CD4-positive, CD25-positive, alpha-beta regulatory T cell (primary cell): Measurements from ENCODE around the gene DGKE. TPM values are rescaled to one million over a fixed set of nuclear protein-coding genes. Genes with fewer than 3 reads are reported as not detected.
A peak's percentile ranks its signal among the peaks of the same experiment; 100 is the strongest.

Experiments
- ATAC-seq, 2 donors: fragments of 150-1000 bp; cut with Tn5 transposase; one replicate each; pipeline ENCODE4 v1.10.0; 2021; ENCODE audit warnings: low read depth in 2 of 2, moderate number of reproducible peaks in 2 of 2, moderate library complexity in 1 of 2
- DNase-seq, 3 donors: peaks; one replicate each; pipeline versions ENCODE4 v3.0.0 to v3.0.0-alpha.2; 2012 to 2022; ENCODE audit warnings: mixed read lengths in 1 of 3
- H3K27ac ChIP-seq: one replicate; pipeline ENCODE4 v1.7.0; 2013; ENCODE audit warnings: mild to moderate bottlenecking, low read length; ENCODE audit not compliant: insufficient read depth, poor library complexity, severe bottlenecking
- H3K27me3 ChIP-seq: one replicate; pipeline ENCODE4 v1.7.0; 2013; ENCODE audit warnings: low read length; ENCODE audit not compliant: control insufficient read depth, insufficient read depth
- H3K36me3 ChIP-seq: one replicate; pipeline ENCODE4 v1.7.0; 2013; ENCODE audit warnings: mild to moderate bottlenecking, low read length, moderate library complexity; ENCODE audit not compliant: control insufficient read depth, insufficient read depth
- H3K4me1 ChIP-seq: 2 replicates; pipeline ENCODE4 v1.7.0; 2013; ENCODE audit warnings: mild to moderate bottlenecking, low read length; ENCODE audit not compliant: insufficient read depth, control insufficient read depth, poor library complexity, severe bottlenecking
- H3K4me3 ChIP-seq: one replicate; pipeline ENCODE4 v1.7.0; 2013; ENCODE audit warnings: low read depth, mild to moderate bottlenecking, low read length, moderate library complexity
- H3K9me3 ChIP-seq, 2 experiments: 1 replicate in 1 of 2; 2 replicates in 1 of 2; pipeline ENCODE4 v1.7.0; 2013; ENCODE audit warnings: low read length in 2 of 2, mild to moderate bottlenecking in 1 of 2, moderate library complexity in 1 of 2; ENCODE audit not compliant: control insufficient read depth in 2 of 2
- H3K27ac Mint-ChIP-seq, 3 donors: one replicate each; pipeline ENCODE4 v1.8.0; 2020 to 2022; ENCODE audit warnings: mild to moderate bottlenecking in 3 of 3, mixed read lengths in 3 of 3, moderate library complexity in 2 of 3
- H3K27me3 Mint-ChIP-seq: one replicate; pipeline ENCODE4 v1.8.0; 2022; ENCODE audit warnings: mild to moderate bottlenecking, mixed read lengths
- H3K36me3 Mint-ChIP-seq: one replicate; pipeline ENCODE4 v1.8.0; 2020; ENCODE audit warnings: mixed read lengths
- H3K4me1 Mint-ChIP-seq, 4 donors: one replicate each; pipeline ENCODE4 v1.8.0; 2020 to 2022; ENCODE audit warnings: mixed read lengths in 4 of 4, mild to moderate bottlenecking in 1 of 4
- H3K4me3 Mint-ChIP-seq, 4 donors: one replicate each; pipeline ENCODE4 v1.8.0; 2020 to 2022; ENCODE audit warnings: mild to moderate bottlenecking in 4 of 4, mixed read lengths in 4 of 4, moderate library complexity in 3 of 4
- H3K9me3 Mint-ChIP-seq, 7 donors: one replicate each; pipeline ENCODE4 v1.8.0; 2020 to 2022; ENCODE audit warnings: mixed read lengths in 7 of 7, mild to moderate bottlenecking in 3 of 7, moderate library complexity in 2 of 7
- polyA plus RNA-seq, 4 donors: library from polyadenylated mRNA; unstranded; fragments of 300-500 nt; fragmentation: Illumina TruSeq; gene quantifications; one replicate each; pipeline ENCODE4 v1.2.3, GENCODE V29; 2021
- total RNA-seq: library from RNA; stranded (reverse); gene quantifications from one replicate; pipeline ENCODE4 v1.2.3, GENCODE V29; 2022

Gene DGKE
- total and polyA plus RNA-seq, 5 donors from 2014 or later: 6.2 to 45.5 (median 8.0) TPM

DNA sequence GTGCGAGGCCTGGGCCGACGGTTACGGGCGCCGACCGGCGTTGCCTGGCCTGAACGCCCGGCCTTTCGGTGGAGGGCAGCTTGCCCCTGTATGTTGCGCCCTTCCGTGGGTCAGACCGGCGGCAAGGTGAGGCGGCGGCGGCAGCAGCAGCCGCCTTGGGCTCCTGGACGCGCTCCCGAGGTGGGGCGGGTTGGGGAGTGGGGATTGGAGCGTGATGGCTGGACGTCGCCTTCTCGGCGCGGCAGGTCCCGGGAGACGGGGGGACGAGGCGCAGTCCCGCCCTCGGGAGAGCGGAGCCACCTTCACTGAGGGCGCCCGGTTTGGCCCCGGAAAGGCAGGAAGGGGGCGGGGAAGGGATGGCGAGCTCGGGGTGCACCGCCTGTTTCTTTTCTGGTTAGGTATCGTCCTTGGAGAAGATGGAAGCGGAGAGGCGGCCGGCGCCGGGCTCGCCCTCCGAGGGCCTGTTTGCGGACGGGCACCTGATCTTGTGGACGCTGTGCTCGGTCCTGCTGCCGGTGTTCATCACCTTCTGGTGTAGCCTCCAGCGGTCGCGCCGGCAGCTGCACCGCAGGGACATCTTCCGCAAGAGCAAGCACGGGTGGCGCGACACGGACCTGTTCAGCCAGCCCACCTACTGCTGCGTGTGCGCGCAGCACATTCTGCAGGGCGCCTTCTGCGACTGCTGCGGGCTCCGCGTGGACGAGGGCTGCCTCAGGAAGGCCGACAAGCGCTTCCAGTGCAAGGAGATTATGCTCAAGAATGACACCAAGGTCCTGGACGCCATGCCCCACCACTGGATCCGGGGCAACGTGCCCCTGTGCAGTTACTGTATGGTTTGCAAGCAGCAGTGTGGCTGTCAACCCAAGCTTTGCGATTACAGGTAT is 671 bp downstream of the DGKE start:
- Mint-ChIP-seq H3K4me1 (peaks cover 32 to 74% (median 58%) of the 10 kb centered on the region in 4 donors), H3K36me3 (peaks cover 10% of the 10 kb centered on the region), H3K27ac (peak overlapping the region; percentile 83 to 95 (median 92)), H3K27me3 (no peaks in the 10 kb centered on the region), H3K4me3 (peak overlapping the region; percentile 96 to 98 (median 97)), H3K9me3 (peaks cover 0 to 2% (median 0%) of the 10 kb centered on the region in 7 donors)
- peak overlapping the region; percentile 87 for H3K27ac ChIP-seq
- ATAC-seq (peak; percentile 21 to 28), DNase-seq (peak; percentile 68 to 92 (median 76))
- H3K9me3 ChIP-seq: no peaks in the 10 kb centered on the region
- peaks cover 64% of the 10 kb centered on the region for H3K4me1 ChIP-seq
- no peaks in the 10 kb centered on the region for H3K27me3 ChIP-seq
- no peaks in the 10 kb centered on the region for H3K36me3 ChIP-seq
- peak overlapping the region; percentile 87 for H3K4me3 ChIP-seq

GRCh38 chr17:56835264-56835585 is 1.3 kb downstream of the DGKE start:
- Histone ChIP-seq H3K36me3 (no peaks in the 10 kb centered on the region), H3K27me3 (no peaks in the 10 kb centered on the region), H3K4me1 (peaks cover 64% of the 10 kb centered on the region), H3K9me3 (no peaks in the 10 kb centered on the region), H3K27ac (peak overlapping the region; percentile 87), H3K4me3 (peak overlapping the region; percentile 87)
- ATAC-seq (no peak), DNase-seq (no peak)
- Mint-ChIP-seq H3K27me3 (no peaks in the 10 kb centered on the region), H3K4me3 (peak overlapping the region; percentile 96 to 98 (median 97)), H3K9me3 (peaks cover 0 to 2% (median 0%) of the 10 kb centered on the region in 7 donors), H3K36me3 (peaks cover 10% of the 10 kb centered on the region), H3K27ac (peak overlapping the region in 2 of 3 donors; percentile 92 to 95), H3K4me1 (peaks cover 32 to 73% (median 57%) of the 10 kb centered on the region in 4 donors)

DNA sequence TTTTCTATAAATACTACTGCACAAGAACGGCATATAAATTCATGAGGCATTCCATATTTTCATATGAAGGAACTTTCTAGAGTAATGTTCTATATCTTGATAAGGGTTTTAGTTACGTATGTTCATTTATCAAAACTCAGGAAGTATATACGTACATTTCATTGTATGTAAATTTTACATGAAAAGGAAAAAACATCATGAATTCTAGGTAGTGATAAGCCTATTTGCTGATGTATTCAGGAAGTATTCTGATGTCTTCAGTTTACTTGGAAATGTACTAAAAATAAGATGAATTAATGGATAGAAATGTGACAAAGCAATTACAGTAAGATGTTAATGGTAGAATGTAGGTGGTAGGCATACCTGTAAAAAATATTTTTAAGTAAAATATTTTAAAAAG is 4.7 kb downstream of the DGKE start:
- no peaks in the 10 kb centered on the region for H3K27me3 Mint-ChIP-seq
- peaks cover 23 to 57% (median 34%) of the 10 kb centered on the region in 4 donors for H3K4me1 Mint-ChIP-seq
- H3K4me3 Mint-ChIP-seq: peak overlapping the region; percentile 21 to 97 (median 59)
- ATAC-seq: peak; percentile 0 to 5
- H3K27ac Mint-ChIP-seq: peak overlapping the region; percentile 42 to 88 (median 64)
- Histone ChIP-seq H3K4me3 (peak overlapping the region; percentile 87), H3K27ac (peak overlapping the region; percentile 55), H3K9me3 (no peaks in the 10 kb centered on the region), H3K4me1 (peaks cover 50% of the 10 kb centered on the region), H3K27me3 (no peaks in the 10 kb centered on the region), H3K36me3 (peaks cover 2% of the 10 kb centered on the region)
- H3K9me3 Mint-ChIP-seq: no peaks in the 10 kb centered on the region
- peak in 1 of 3 donors; percentile 65 for DNase-seq
- peaks cover 7% of the 10 kb centered on the region for H3K36me3 Mint-ChIP-seq

DNA sequence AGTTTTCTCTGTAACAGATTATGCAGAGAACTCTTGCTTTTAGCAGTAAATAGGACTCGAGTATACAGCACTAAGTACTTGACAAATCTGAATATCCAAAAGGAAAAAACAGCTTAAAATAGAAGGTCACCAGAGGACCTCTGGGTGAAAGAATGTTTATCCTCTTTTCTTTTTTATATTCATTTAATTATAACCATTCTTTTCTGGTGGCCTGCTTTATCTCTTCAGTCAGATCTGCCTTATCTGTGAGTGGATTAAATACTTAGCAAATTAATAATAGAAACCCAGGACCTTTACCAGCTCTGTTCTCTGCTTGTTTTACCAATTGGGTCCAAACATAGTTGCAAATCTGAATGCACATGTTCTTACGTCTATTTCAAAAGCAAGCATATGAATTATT is 8.6 kb downstream of the DGKE start:
- DNase-seq (no peak), ATAC-seq (no peak)
- Mint-ChIP-seq H3K4me3 (no peak overlapping the region), H3K27ac (no peak overlapping the region), H3K9me3 (no peaks in the 10 kb centered on the region), H3K27me3 (no peaks in the 10 kb centered on the region), H3K4me1 (peaks cover 19 to 36% (median 26%) of the 10 kb centered on the region in 4 donors), H3K36me3 (peaks cover 11% of the 10 kb centered on the region)
- peaks cover 21% of the 10 kb centered on the region for H3K4me1 ChIP-seq
- H3K4me3 ChIP-seq: no peak overlapping the region
- H3K9me3 ChIP-seq: no peaks in the 10 kb centered on the region
- peaks cover 6% of the 10 kb centered on the region for H3K36me3 ChIP-seq
- no peaks in the 10 kb centered on the region for H3K27me3 ChIP-seq
- no peak overlapping the region for H3K27ac ChIP-seq

GRCh38 chr17:56845934-56846333 is 12.0 kb downstream of the DGKE start:
- ATAC-seq (no peak), DNase-seq (no peak)
- H3K27me3 Mint-ChIP-seq: no peaks in the 10 kb centered on the region
- H3K27me3 ChIP-seq: no peaks in the 10 kb centered on the region
- H3K4me1 Mint-ChIP-seq: peaks cover 0 to 13% (median 11%) of the 10 kb centered on the region in 4 donors
- no peaks in the 10 kb centered on the region for H3K9me3 Mint-ChIP-seq
- no peaks in the 10 kb centered on the region for H3K4me1 ChIP-seq
- no peak overlapping the region for H3K4me3 Mint-ChIP-seq
- H3K36me3 Mint-ChIP-seq: peaks cover 38% of the 10 kb centered on the region
- H3K27ac Mint-ChIP-seq: no peak overlapping the region
- H3K4me3 ChIP-seq: no peak overlapping the region
- no peak overlapping the region for H3K27ac ChIP-seq
- H3K9me3 ChIP-seq: no peaks in the 10 kb centered on the region
- peaks cover 31% of the 10 kb centered on the region for H3K36me3 ChIP-seq

- Mint-ChIP-seq H3K9me3 (no peaks in the 10 kb centered on the region), H3K27ac (no peak overlapping the region), H3K27me3 (no peaks in the 10 kb centered on the region), H3K4me3 (no peak overlapping the region), H3K4me1 (peaks cover 0 to 17% (median 10%) of the 10 kb centered on the region in 4 donors), H3K36me3 (peaks cover 45% of the 10 kb centered on the region)
- no peaks in the 10 kb centered on the region for H3K27me3 ChIP-seq
- no peak overlapping the region for H3K27ac ChIP-seq
- no peak overlapping the region for H3K4me3 ChIP-seq
- no peak for ATAC-seq
- H3K4me1 ChIP-seq: no peaks in the 10 kb centered on the region
- peaks cover 36% of the 10 kb centered on the region for H3K36me3 ChIP-seq
- H3K9me3 ChIP-seq: no peaks in the 10 kb centered on the region
- DNase-seq: no peak
Measured at GRCh38 chr17:56847106-56847505, 13.2 kb downstream of the DGKE start.

- Mint-ChIP-seq H3K4me3 (no peak overlapping the region), H3K9me3 (no peaks in the 10 kb centered on the region), H3K36me3 (peaks cover 51% of the 10 kb centered on the region), H3K4me1 (peaks cover 0 to 14% (median 5%) of the 10 kb centered on the region in 4 donors), H3K27ac (peak overlapping the region in 1 of 3 donors; percentile 59), H3K27me3 (no peaks in the 10 kb centered on the region)
- Histone ChIP-seq H3K4me1 (no peaks in the 10 kb centered on the region), H3K36me3 (peaks cover 36% of the 10 kb centered on the region), H3K9me3 (no peaks in the 10 kb centered on the region), H3K27ac (no peak overlapping the region), H3K4me3 (no peak overlapping the region), H3K27me3 (no peaks in the 10 kb centered on the region)
- no peak for DNase-seq
- no peak for ATAC-seq
Measured at GRCh38 chr17:56849131-56849530, 15.2 kb downstream of the DGKE start.
